PC-3 (cell line): Measurements from ENCODE around the gene C1QTNF5. TPM values are rescaled to one million over a fixed set of nuclear protein-coding genes. Genes with fewer than 3 reads are reported as not detected.

ENCODE experiments used
- ATAC-seq: fragments of 200-7000 bp; cut with Tn5 transposase; 2 replicates; pipeline ENCODE4 v1.9.1; 2020; ENCODE audit warnings: mild to moderate bottlenecking, moderate library complexity
- BruUV-seq: library from RNA; stranded (reverse); fragments of 400-500 nt; replicated peaks from 2 replicates; lab custom pipeline; 2021; lab: Mats Ljungman, UMichigan
- CTCF ChIA-PET: fragments of 300-600 bp; sonication (Branson Sonifier 250); formaldehyde crosslinking; loops from one replicate; lab custom pipeline; 2022; ENCODE audit warnings: antibody characterized with exemption; lab: Charles Lee
- POLR2A ChIA-PET: fragments of 300-600 bp; sonication (Branson Sonifier 250); formaldehyde crosslinking; loops from one replicate; lab custom pipeline; 2022; ENCODE audit warnings: antibody characterized with exemption; ENCODE audit not compliant: unreplicated experiment; lab: Charles Lee
- DNase-seq: peaks from one replicate; pipeline ENCODE4 v3.0.0-alpha.2; 2015
- H2AFZ ChIP-seq: fragments of 300-600 bp; sonication (generic); 2 replicates; pipeline ENCODE4 v1.6.0; 2016; ENCODE audit warnings: antibody characterized with exemption, low read length
- H3F3A ChIP-seq: fragments of 300-600 bp; sonication (generic); one replicate; pipeline ENCODE4 v1.6.0; 2017; ENCODE audit warnings: antibody characterized with exemption, low read length, control low read depth, mild to moderate bottlenecking; ENCODE audit not compliant: unreplicated experiment
- H3K27ac ChIP-seq: fragments of 300-600 bp; sonication (generic); 2 replicates; pipeline ENCODE4 v1.5.1; 2016; ENCODE audit warnings: mild to moderate bottlenecking, low read length
- H3K27me3 ChIP-seq: fragments of 300-600 bp; sonication (generic); 2 replicates; pipeline ENCODE4 v1.6.1; 2016; ENCODE audit warnings: low read length, mixed read lengths
- H3K36me3 ChIP-seq: fragments of 300-600 bp; sonication (generic); 2 replicates; pipeline ENCODE4 v1.6.1; 2016; ENCODE audit warnings: low read depth, mixed run types, low read length, mixed read lengths
- H3K4me1 ChIP-seq: fragments of 300-600 bp; sonication (generic); 2 replicates; pipeline ENCODE4 v1.5.1; 2016; ENCODE audit warnings: low read length; ENCODE audit not compliant: insufficient read depth
- H3K4me2 ChIP-seq: fragments of 300-600 bp; sonication (generic); 2 replicates; pipeline ENCODE4 v1.6.0; 2016; ENCODE audit warnings: low read length
- H3K4me3 ChIP-seq: fragments of 300-600 bp; sonication (generic); 2 replicates; pipeline ENCODE4 v1.5.1; 2016; ENCODE audit warnings: mild to moderate bottlenecking, low read length, mixed read lengths
- H3K79me2 ChIP-seq: fragments of 300-600 bp; sonication (generic); 2 replicates; pipeline ENCODE4 v1.6.1; 2017; ENCODE audit warnings: low read length, mixed read lengths
- H3K9ac ChIP-seq: fragments of 300-600 bp; sonication (generic); 2 replicates; pipeline ENCODE4 v1.6.0; 2016; ENCODE audit warnings: mild to moderate bottlenecking, low read length
- H3K9me2 ChIP-seq: fragments of 300-600 bp; sonication (generic); replicated peaks from 2 replicates; pipeline ENCODE4 v1.6.1; 2016; ENCODE audit warnings: mixed run types, low read length, mixed read lengths
- H3K9me3 ChIP-seq: fragments of 300-600 bp; sonication (generic); 2 replicates; pipeline ENCODE4 v1.6.1; 2016; ENCODE audit warnings: low read length, mixed read lengths
- H4K20me1 ChIP-seq: fragments of 300-600 bp; sonication (generic); 2 replicates; pipeline ENCODE4 v1.6.1; 2016; ENCODE audit warnings: low read length, mixed read lengths
- EZH2 ChIP-seq: fragments of 300-600 bp; sonication (generic); IDR thresholded peaks from one replicate; pipeline ENCODE4 v1.6.1; 2017; ENCODE audit warnings: antibody characterized with exemption, mild to moderate bottlenecking, low read length; ENCODE audit not compliant: unreplicated experiment
- EZH2phosphoT487 ChIP-seq: fragments of 300-600 bp; sonication (generic); IDR thresholded peaks from 2 replicates; pipeline ENCODE4 v1.6.1; 2018; ENCODE audit warnings: mild to moderate bottlenecking, antibody characterized with exemption, low read length, borderline replicate concordance
- intact Hi-C: fragments of 100-400 bp; cut with micrococcal nuclease; formaldehyde crosslinking; loops from 2 replicates; pipeline ENCODE4 v1.9.0; 2023
- total RNA-seq: library from RNA; depleted of rRNA; stranded (reverse); fragments of >200 nt; gene quantifications from 2 replicates; pipeline ENCODE4 v1.2.3, GENCODE V29; 2014
- TF ChIP-seq, protein P1 (sequence below): fragments of 300-600 bp; sonication (generic); conservative IDR thresholded peaks from 2 replicates; pipeline ENCODE4 v1.5.1; 2017; ENCODE audit warnings: antibody characterized with exemption, low read depth, mild to moderate bottlenecking, low read length

Gene C1QTNF5
- total RNA-seq, 1 experiment from 2014 or later = 2.0 TPM

- DNase-seq (peak; percentile 21), ATAC-seq (peak; percentile 25)
- Histone ChIP-seq H3K4me3 (peak overlapping the region; percentile 68), H3K9me2 (no peaks in the 10 kb centered on the region), H4K20me1 (no peaks in the 10 kb centered on the region), H3K9me3 (no peaks in the 10 kb centered on the region), H3K27ac (no peak overlapping the region), H3K4me1 (peaks cover 38% of the 10 kb centered on the region), H3K9ac (peak overlapping the region; percentile 40), H3K36me3 (no peaks in the 10 kb centered on the region), H3F3A (no peaks in the 10 kb centered on the region), H3K4me2 (peak overlapping the region; percentile 91), H3K79me2 (peaks cover 9% of the 10 kb centered on the region), H2AFZ (peak overlapping the region; percentile 97), H3K27me3 (no peaks in the 10 kb centered on the region)
- intact Hi-C loops = loop anchor here (5.0 to 10.0 kb wide), 2 partner anchors 114 to 156 kb away; partner anchors contain the start of genes CBL and NLRX1
- BruUV-seq = TSS peak; percentile 58
- ChIA-PET CTCF (interaction anchor here (0.5 to 1.0 kb wide), 3 partner anchors 17 to 115 kb away, joined by 3 to 4 read pairs (median 3); partner anchors contain the start of gene CBL), POLR2A (no interaction called here)
- TF ChIP-seq, protein P1, sequence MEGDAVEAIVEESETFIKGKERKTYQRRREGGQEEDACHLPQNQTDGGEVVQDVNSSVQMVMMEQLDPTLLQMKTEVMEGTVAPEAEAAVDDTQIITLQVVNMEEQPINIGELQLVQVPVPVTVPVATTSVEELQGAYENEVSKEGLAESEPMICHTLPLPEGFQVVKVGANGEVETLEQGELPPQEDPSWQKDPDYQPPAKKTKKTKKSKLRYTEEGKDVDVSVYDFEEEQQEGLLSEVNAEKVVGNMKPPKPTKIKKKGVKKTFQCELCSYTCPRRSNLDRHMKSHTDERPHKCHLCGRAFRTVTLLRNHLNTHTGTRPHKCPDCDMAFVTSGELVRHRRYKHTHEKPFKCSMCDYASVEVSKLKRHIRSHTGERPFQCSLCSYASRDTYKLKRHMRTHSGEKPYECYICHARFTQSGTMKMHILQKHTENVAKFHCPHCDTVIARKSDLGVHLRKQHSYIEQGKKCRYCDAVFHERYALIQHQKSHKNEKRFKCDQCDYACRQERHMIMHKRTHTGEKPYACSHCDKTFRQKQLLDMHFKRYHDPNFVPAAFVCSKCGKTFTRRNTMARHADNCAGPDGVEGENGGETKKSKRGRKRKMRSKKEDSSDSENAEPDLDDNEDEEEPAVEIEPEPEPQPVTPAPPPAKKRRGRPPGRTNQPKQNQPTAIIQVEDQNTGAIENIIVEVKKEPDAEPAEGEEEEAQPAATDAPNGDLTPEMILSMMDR = no peak
- no peak for TF ChIP-seq EZH2phosphoT487
- TF ChIP-seq EZH2 = no peak
These were observed 19.7 kb downstream of the C1QTNF5 start for GRCh38 chr11:119320776-119321524.

DNA sequence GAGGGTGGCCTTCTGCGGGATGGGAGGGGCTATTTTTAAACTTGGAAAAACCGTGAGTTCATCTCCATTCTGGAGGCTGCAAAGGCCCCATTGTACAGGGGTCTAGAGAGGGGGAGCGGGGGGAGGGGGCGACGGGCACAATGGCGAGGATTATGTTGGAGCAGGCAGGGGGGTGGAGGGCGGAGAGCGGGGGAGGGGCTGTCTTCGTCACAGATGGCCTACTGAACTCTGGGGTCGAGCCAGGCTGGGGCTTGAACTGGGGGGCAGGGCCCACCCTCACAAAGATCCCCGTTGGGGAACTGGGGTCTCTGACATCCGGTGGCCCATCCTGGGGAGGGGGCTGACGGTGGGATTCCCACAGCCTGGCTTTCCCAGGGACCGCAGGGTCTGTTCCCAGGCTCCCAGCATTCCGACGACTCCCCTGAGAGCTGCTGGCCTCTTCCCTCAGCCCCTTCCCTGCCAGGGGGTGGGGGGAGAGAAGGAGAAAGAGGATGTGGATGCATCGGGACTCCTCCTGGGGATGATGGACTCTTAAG is 20.4 kb downstream of the C1QTNF5 start:
- no peak for ATAC-seq
- TF ChIP-seq EZH2phosphoT487 (no peak), EZH2 (no peak)
- TF ChIP-seq, protein P1 = no peak
- no peak overlapping the region for H2AFZ ChIP-seq

More for the DNA sequence above, 20.4 kb downstream of the C1QTNF5 start:
- no peaks in the 10 kb centered on the region for H3F3A ChIP-seq
- no peak overlapping the region for H3K4me3 ChIP-seq
- no peaks in the 10 kb centered on the region for H3K27me3 ChIP-seq
- intact Hi-C loops = loop anchor here (5.0 to 10.0 kb wide), 2 partner anchors 113 to 156 kb away; partner anchors contain the start of genes CBL and NLRX1
- no peak overlapping the region for H3K4me2 ChIP-seq
- no peaks in the 10 kb centered on the region for H3K9me3 ChIP-seq
- H3K9me2 ChIP-seq = no peaks in the 10 kb centered on the region
- ChIA-PET CTCF (interaction anchor here (0.5 kb wide), 1 partner anchor 114 kb away, joined by 3 read pairs; the partner anchor contains the start of gene CBL), POLR2A (no interaction called here)
- H4K20me1 ChIP-seq = no peaks in the 10 kb centered on the region
- H3K79me2 ChIP-seq = peaks cover 16% of the 10 kb centered on the region
- no peak for DNase-seq
- H3K4me1 ChIP-seq = peaks cover 44% of the 10 kb centered on the region
- no peak overlapping the region for H3K27ac ChIP-seq
- H3K9ac ChIP-seq = no peak overlapping the region
- BruUV-seq = no TSS peak
- H3K36me3 ChIP-seq = no peaks in the 10 kb centered on the region
